Bone marrow (tissue), 2 donors: ENCODE measurements around the gene LBH.

Experiments used
- DNase-seq, 2 donors: peaks; one replicate each; lab custom pipeline; 2025; lab: John Stamatoyannopoulos, UW

LBH gene

GRCh38 chr2:30273574-30273929, 42.2 kb downstream of the LBH start:
- DNase-seq, result no peak

- DNase-seq, result no peak
These were observed 43.9 kb downstream of the LBH start for GRCh38 chr2:30275256-30275655.

GRCh38 chr2:30276455-30276911, 45.1 kb downstream of the LBH start:
- DNase-seq, result no peak

- DNase-seq, result no peak
These were observed 46.2 kb downstream of the LBH start for GRCh38 chr2:30277582-30277981.

- DNase-seq, result no peak
These were observed 47.1 kb downstream of the LBH start for GRCh38 chr2:30278419-30278818.

GRCh38 chr2:30280596-30281434, 49.5 kb downstream of the LBH start:
- DNase-seq, result no peak

- no peak for DNase-seq
These were observed 50.7 kb downstream of the LBH start for GRCh38 chr2:30282081-30282480.

GRCh38 chr2:30282721-30283120, 51.4 kb downstream of the LBH start:
- DNase-seq, result no peak

GRCh38 chr2:30283931-30284565, 52.7 kb downstream of the LBH start:
- DNase-seq, result no peak

- no peak for DNase-seq
These were observed 54.4 kb downstream of the LBH start for GRCh38 chr2:30285758-30286157.

- DNase-seq, result no peak
These were observed 56.0 kb downstream of the LBH start for GRCh38 chr2:30287190-30287840.

GRCh38 chr2:30287857-30288513, 56.7 kb downstream of the LBH start:
- DNase-seq, result no peak

- DNase-seq, result no peak
These were observed 57.2 kb downstream of the LBH start for GRCh38 chr2:30288561-30288960.

- peak in 1 of 2 donors; percentile 62 for DNase-seq
These were observed 62.1 kb downstream of the LBH start for GRCh38 chr2:30293303-30293921.

GRCh38 chr2:30294133-30294532, 62.8 kb downstream of the LBH start:
- no peak for DNase-seq

GRCh38 chr2:30296496-30296895, 65.2 kb downstream of the LBH start:
- DNase-seq, result no peak

GRCh38 chr2:30298302-30298701, 67.0 kb downstream of the LBH start:
- DNase-seq, result no peak

- DNase-seq, result no peak
These were observed 68.8 kb downstream of the LBH start for GRCh38 chr2:30300122-30300455.

GRCh38 chr2:30300456-30301221, 69.3 kb downstream of the LBH start:
- DNase-seq, result no peak

- DNase-seq, result no peak
These were observed 70.2 kb downstream of the LBH start for GRCh38 chr2:30301551-30301950.

- no peak for DNase-seq
These were observed 71.2 kb downstream of the LBH start for GRCh38 chr2:30302566-30302965.
